Caco-2 (cell line): ENCODE results near the gene ZMYND19. TPM values are rescaled to one million over a fixed set of nuclear protein-coding genes. Genes with fewer than 3 reads are reported as not detected.
A peak's percentile ranks its signal among the peaks of the same experiment; 100 is the strongest.
"Not testable (repeated sequence)": the region's sequence is repeated elsewhere in the genome, so short reads cannot be mapped to it uniquely, and the experiment has no call there.

Source experiments
- BruUV-seq: library from RNA; stranded (reverse); fragments of 400-500 nt; replicated peaks from 2 replicates; lab custom pipeline; 2021; lab: Mats Ljungman, UMichigan
- CTCF ChIA-PET: fragments of 300-600 bp; sonication (Branson Sonifier 250); formaldehyde crosslinking; loops from one replicate; lab custom pipeline; 2022; ENCODE audit warnings: antibody characterized with exemption; lab: Charles Lee
- POLR2A ChIA-PET: fragments of 300-600 bp; sonication (Branson Sonifier 250); formaldehyde crosslinking; loops from one replicate; lab custom pipeline; 2022; ENCODE audit warnings: antibody characterized with exemption; lab: Charles Lee
- DNase-seq, 2 experiments: peaks; one replicate each; pipeline versions ENCODE4 v3.0.0 to v3.0.0-alpha.2; 2020 to 2022
- H3K27me3 ChIP-seq: replicated peaks from 2 replicates; pipeline ENCODE4 v1.6.0; 2011; ENCODE audit warnings: low read length; ENCODE audit not compliant: control insufficient read depth, insufficient read depth
- H3K36me3 ChIP-seq: 2 replicates; pipeline ENCODE4 v1.5.1; 2011; ENCODE audit warnings: low read length; ENCODE audit not compliant: control insufficient read depth, insufficient read depth
- H3K4me1 ChIP-seq: fragments of 250-450 bp; sonication (Bioruptor Pico); 2 replicates; pipeline ENCODE4 v1.5.1; 2020; ENCODE audit warnings: mild to moderate bottlenecking
- H3K4me3 ChIP-seq: 2 replicates; pipeline ENCODE4 v1.5.1; 2011; ENCODE audit warnings: low read depth, mild to moderate bottlenecking, control low read depth, low read length
- H3K9me3 ChIP-seq: fragments of 250-450 bp; sonication (Bioruptor Pico); 2 replicates; pipeline ENCODE4 v1.5.1; 2020; ENCODE audit warnings: mild to moderate bottlenecking, moderate library complexity
- H3K27ac Mint-ChIP-seq: one replicate; pipeline ENCODE4 v1.8.0; 2022; ENCODE audit warnings: mixed read lengths; ENCODE audit not compliant: unreplicated experiment
- H3K27me3 Mint-ChIP-seq: one replicate; pipeline ENCODE4 v1.8.0; 2022; ENCODE audit warnings: mixed read lengths; ENCODE audit not compliant: insufficient read depth, unreplicated experiment
- H3K36me3 Mint-ChIP-seq: one replicate; pipeline ENCODE4 v1.8.0; 2022; ENCODE audit warnings: mild to moderate bottlenecking, mixed read lengths; ENCODE audit not compliant: insufficient read depth, unreplicated experiment
- H3K4me1 Mint-ChIP-seq: one replicate; pipeline ENCODE4 v1.8.0; 2022; ENCODE audit warnings: low read depth, mixed read lengths; ENCODE audit not compliant: unreplicated experiment
- H3K4me3 Mint-ChIP-seq: one replicate; pipeline ENCODE4 v1.8.0; 2022; ENCODE audit warnings: mild to moderate bottlenecking, moderate library complexity, mixed read lengths; ENCODE audit not compliant: unreplicated experiment
- H3K9me3 Mint-ChIP-seq: one replicate; pipeline ENCODE4 v1.8.0; 2022; ENCODE audit warnings: mixed read lengths; ENCODE audit not compliant: unreplicated experiment
- intact Hi-C: fragments of 100-400 bp; cut with micrococcal nuclease; formaldehyde crosslinking; loops from one replicate; pipeline ENCODE4 v1.10.0; 2022; ENCODE audit not compliant: unreplicated experiment
- total RNA-seq: library from RNA; stranded (reverse); gene quantifications from 2 replicates; pipeline ENCODE4 v1.2.3, GENCODE V29; 2022
- TF ChIP-seq, protein P1 (sequence below), 2 experiments: fragments of 200-600 bp in 1 of 2; IDR thresholded peaks; 1 replicate in 1 of 2; 2 replicates in 1 of 2; pipeline versions ENCODE4 v1.5.1 to v1.8.0; 2011 to 2022; ENCODE audit warnings: antibody characterized with exemption in 1 of 2, control low read depth in 1 of 2, inconsistent platforms in 1 of 2, low read depth in 1 of 2, low read length in 1 of 2, mild to moderate bottlenecking in 1 of 2, moderate library complexity in 1 of 2; ENCODE audit not compliant: insufficient read depth in 1 of 2, severe bottlenecking in 1 of 2, unreplicated experiment in 1 of 2

The ZMYND19 gene
- total RNA-seq, 1 experiment from 2014 or later = 66.3 TPM

DNA sequence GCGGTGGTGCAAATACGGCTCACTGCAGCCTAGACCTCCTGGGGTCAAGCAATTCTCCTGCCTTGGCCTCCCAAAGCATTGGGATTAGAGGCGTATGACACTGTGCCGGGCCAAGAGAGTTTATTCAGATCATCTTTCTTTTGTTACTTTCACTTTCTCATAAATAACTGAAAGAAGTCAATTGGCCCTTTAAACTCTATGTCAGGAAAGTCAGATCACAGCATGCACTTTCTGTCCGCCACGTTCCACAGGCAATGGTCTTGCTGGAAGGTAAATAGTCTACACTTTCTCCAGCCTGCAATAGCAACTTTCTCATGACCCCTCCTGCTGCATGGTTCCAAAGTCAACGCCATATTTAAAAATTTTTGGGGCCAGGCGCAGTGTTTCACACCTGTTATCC is 8.6 kb upstream of the ZMYND19 start:
- no peak overlapping the region for H3K4me3 ChIP-seq
- CTCF ChIA-PET = no interaction called here

DNA sequence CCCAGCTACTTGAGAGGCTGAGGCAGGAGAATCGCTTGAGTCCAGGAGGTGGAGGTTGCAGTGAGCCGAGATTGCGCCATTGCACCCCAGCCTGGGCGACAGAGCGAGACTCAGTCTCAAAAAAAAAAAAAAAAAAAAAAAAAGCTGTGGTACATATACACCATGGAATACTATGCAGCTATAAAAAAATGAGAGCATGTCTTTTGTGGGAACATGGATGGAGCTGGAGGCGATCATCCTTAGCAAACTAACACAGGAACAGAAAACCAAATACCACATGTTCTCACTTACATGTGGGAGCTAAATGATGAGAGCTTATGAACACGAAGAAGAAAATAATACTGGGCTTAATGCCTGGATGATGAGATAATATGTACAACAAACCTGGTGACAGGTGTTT is 6.3 kb upstream of the ZMYND19 start:
- H3K36me3 ChIP-seq, H3K36me3 Mint-ChIP-seq, POLR2A ChIA-PET, H3K9me3 Mint-ChIP-seq, H3K4me3 ChIP-seq, H3K27me3 ChIP-seq, H3K4me1 Mint-ChIP-seq, H3K9me3 ChIP-seq, BruUV-seq, H3K27me3 Mint-ChIP-seq, H3K4me3 Mint-ChIP-seq, DNase-seq, H3K4me1 ChIP-seq, H3K27ac Mint-ChIP-seq, CTCF ChIA-PET: not testable (repeated sequence)
- intact Hi-C loops = loop anchor here (10.0 kb wide), 1 partner anchor 152 kb away; the partner anchor contains the start of gene ENTPD8

More for the DNA sequence above, 8.6 kb upstream of the ZMYND19 start:
- Mint-ChIP-seq H3K9me3 (no peaks in the 10 kb centered on the region), H3K36me3 (no peaks in the 10 kb centered on the region), H3K27ac (no peak overlapping the region), H3K27me3 (no peaks in the 10 kb centered on the region), H3K4me1 (peaks cover 6% of the 10 kb centered on the region), H3K4me3 (no peak overlapping the region)
- intact Hi-C loops = loop anchor here (10.0 kb wide), 1 partner anchor 154 kb away; the partner anchor contains the start of gene ENTPD8
- POLR2A ChIA-PET = no interaction called here
- Histone ChIP-seq H3K36me3 (no peaks in the 10 kb centered on the region), H3K4me1 (no peaks in the 10 kb centered on the region), H3K9me3 (no peaks in the 10 kb centered on the region), H3K27me3 (no peaks in the 10 kb centered on the region)
- TF ChIP-seq, protein P1, sequence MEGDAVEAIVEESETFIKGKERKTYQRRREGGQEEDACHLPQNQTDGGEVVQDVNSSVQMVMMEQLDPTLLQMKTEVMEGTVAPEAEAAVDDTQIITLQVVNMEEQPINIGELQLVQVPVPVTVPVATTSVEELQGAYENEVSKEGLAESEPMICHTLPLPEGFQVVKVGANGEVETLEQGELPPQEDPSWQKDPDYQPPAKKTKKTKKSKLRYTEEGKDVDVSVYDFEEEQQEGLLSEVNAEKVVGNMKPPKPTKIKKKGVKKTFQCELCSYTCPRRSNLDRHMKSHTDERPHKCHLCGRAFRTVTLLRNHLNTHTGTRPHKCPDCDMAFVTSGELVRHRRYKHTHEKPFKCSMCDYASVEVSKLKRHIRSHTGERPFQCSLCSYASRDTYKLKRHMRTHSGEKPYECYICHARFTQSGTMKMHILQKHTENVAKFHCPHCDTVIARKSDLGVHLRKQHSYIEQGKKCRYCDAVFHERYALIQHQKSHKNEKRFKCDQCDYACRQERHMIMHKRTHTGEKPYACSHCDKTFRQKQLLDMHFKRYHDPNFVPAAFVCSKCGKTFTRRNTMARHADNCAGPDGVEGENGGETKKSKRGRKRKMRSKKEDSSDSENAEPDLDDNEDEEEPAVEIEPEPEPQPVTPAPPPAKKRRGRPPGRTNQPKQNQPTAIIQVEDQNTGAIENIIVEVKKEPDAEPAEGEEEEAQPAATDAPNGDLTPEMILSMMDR (IDR thresholded peaks at IDR 0.05; ENCODE audit: insufficient read depth in 1 of 2, low read depth in 1 of 2, low read length in 1 of 2, severe bottlenecking in 1 of 2, unreplicated experiment in 1 of 2) = no peak
- no peak for DNase-seq
- no TSS peak for BruUV-seq

DNA sequence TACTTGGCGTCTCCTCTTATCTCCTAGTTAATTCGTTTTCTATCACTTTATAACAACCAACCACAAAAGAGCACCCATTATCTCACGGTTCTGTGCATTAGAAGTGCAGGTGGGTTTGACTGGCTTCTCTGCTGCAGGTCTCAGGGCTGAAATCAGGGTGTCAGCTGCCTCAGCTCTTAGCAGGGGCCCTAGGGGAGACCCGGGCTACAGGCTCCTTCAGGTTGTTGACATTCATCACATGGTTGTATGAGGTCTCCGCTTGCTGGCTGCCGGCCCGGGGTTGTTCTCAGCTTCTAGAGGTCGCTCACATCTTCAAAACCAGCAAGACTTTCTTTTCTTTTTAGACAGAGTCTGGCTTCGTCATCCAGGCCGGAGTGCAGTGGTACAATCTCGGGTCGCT is 2.9 kb upstream of the ZMYND19 start:
- Histone ChIP-seq H3K9me3 (no peaks in the 10 kb centered on the region), H3K4me1 (peaks cover 8% of the 10 kb centered on the region), H3K4me3 (no peak overlapping the region), H3K36me3 (no peaks in the 10 kb centered on the region; the same call in 1 of the 2 replicates), H3K27me3 (no peaks in the 10 kb centered on the region)
- no peaks in the 10 kb centered on the region for H3K4me1 Mint-ChIP-seq
- peak overlapping the region; percentile 18 for H3K4me3 Mint-ChIP-seq
- ChIA-PET POLR2A (no interaction called here), CTCF (no interaction called here)
- no peak for DNase-seq
- no peak overlapping the region for H3K27ac Mint-ChIP-seq
- H3K9me3 Mint-ChIP-seq = no peaks in the 10 kb centered on the region
- no peaks in the 10 kb centered on the region for H3K27me3 Mint-ChIP-seq
- TF ChIP-seq, protein P1 (IDR thresholded peaks at IDR 0.05; ENCODE audit: insufficient read depth in 1 of 2, low read depth in 1 of 2, low read length in 1 of 2, severe bottlenecking in 1 of 2, unreplicated experiment in 1 of 2) = no peak
- intact Hi-C loops = loop anchor here (10.0 kb wide), 1 partner anchor 148 kb away; the partner anchor contains the start of gene ENTPD8
- peaks cover 10% of the 10 kb centered on the region for H3K36me3 Mint-ChIP-seq
- no TSS peak for BruUV-seq
